HFF-Myc (cell line): Measurements from ENCODE around the gene HADHA.

Experiments used
- DNase-seq: peaks from one replicate; pipeline ENCODE4 v3.0.0-alpha.2; 2011; ENCODE audit warnings: low read depth; ENCODE audit errors: extremely low read depth
- H3K4me3 ChIP-seq: replicated peaks from 2 replicates; pipeline ENCODE4 v1.5.1; 2011; ENCODE audit warnings: low read depth, mild to moderate bottlenecking, control low read depth, low read length
- CTCF ChIP-seq: IDR thresholded peaks from 2 replicates; pipeline ENCODE4 v1.5.1; 2012; ENCODE audit warnings: mild to moderate bottlenecking, low read depth, low read length, control low read depth; ENCODE audit errors: missing control alignments

HADHA gene

GRCh38 chr2:26184121-26184520 lies 60.3 kb downstream of the HADHA start:
- no peak for DNase-seq
- no peak overlapping the region for H3K4me3 ChIP-seq
- no peak for TF ChIP-seq CTCF

- no peak for TF ChIP-seq CTCF
- no peak for DNase-seq
- no peak overlapping the region for H3K4me3 ChIP-seq
Observed at GRCh38 chr2:26182887-26183630, 61.4 kb downstream of the HADHA start.

- TF ChIP-seq CTCF = no peak
- no peak overlapping the region for H3K4me3 ChIP-seq
- DNase-seq = no peak
Observed at GRCh38 chr2:26182441-26182840, 62.0 kb downstream of the HADHA start.

- H3K4me3 ChIP-seq = peak overlapping the region; percentile 33; the same call in 1 of the 2 replicates
- no peak for TF ChIP-seq CTCF
Observed at GRCh38 chr2:26179446-26179913, 65.0 kb downstream of the HADHA start.

GRCh38 chr2:26178746-26179436 lies 65.5 kb downstream of the HADHA start:
- H3K4me3 ChIP-seq = peak overlapping the region; percentile 33
- no peak for TF ChIP-seq CTCF
- no peak for DNase-seq

More at GRCh38 chr2:26179446-26179913, 65.0 kb downstream of the HADHA start:
- no peak for DNase-seq

GRCh38 chr2:26178246-26178645 lies 66.2 kb downstream of the HADHA start:
- no peak for TF ChIP-seq CTCF
- DNase-seq = no peak
- peak overlapping the region; percentile 33 for H3K4me3 ChIP-seq

GRCh38 chr2:26177122-26177521 lies 67.3 kb downstream of the HADHA start:
- no peak for DNase-seq
- no peak overlapping the region for H3K4me3 ChIP-seq
- no peak for TF ChIP-seq CTCF
